Kidney glomerular epithelial cell (primary cell): Measurements from ENCODE around the gene CHCHD4.
"Not testable (repeated sequence)": the region's sequence is repeated elsewhere in the genome, so short reads cannot be mapped to it uniquely, and the experiment has no call there.

Experiments
- DNase-seq: peaks from one replicate; lab custom pipeline; 2025; lab: John Stamatoyannopoulos, UW

Gene CHCHD4

GRCh38 chr3:14119651-14120050 lies 5.0 kb downstream of the CHCHD4 start:
- DNase-seq = no peak

- no peak for DNase-seq
These were observed 6.0 kb downstream of the CHCHD4 start for GRCh38 chr3:14118400-14119381.

GRCh38 chr3:14117468-14118399 lies 6.9 kb downstream of the CHCHD4 start:
- DNase-seq = no peak

- no peak for DNase-seq
These were observed 10.6 kb downstream of the CHCHD4 start for GRCh38 chr3:14113965-14114635.

- no peak for DNase-seq
These were observed 14.0 kb downstream of the CHCHD4 start for GRCh38 chr3:14110699-14111098.

GRCh38 chr3:14109821-14110220 lies 14.8 kb downstream of the CHCHD4 start:
- DNase-seq = not testable (repeated sequence)

GRCh38 chr3:14097616-14098391 lies 26.9 kb downstream of the CHCHD4 start:
- no peak for DNase-seq

- DNase-seq = no peak
These were observed 27.9 kb downstream of the CHCHD4 start for GRCh38 chr3:14096742-14097141.

GRCh38 chr3:14093831-14094230 lies 30.8 kb downstream of the CHCHD4 start:
- no peak for DNase-seq

- no peak for DNase-seq
These were observed 32.2 kb downstream of the CHCHD4 start for GRCh38 chr3:14092464-14092863.

GRCh38 chr3:14091959-14092358 lies 32.7 kb downstream of the CHCHD4 start:
- DNase-seq = not testable (repeated sequence)

GRCh38 chr3:14087461-14087860 lies 37.2 kb downstream of the CHCHD4 start:
- not testable (repeated sequence) for DNase-seq

- DNase-seq = no peak
These were observed 42.5 kb downstream of the CHCHD4 start for GRCh38 chr3:14082108-14082657.

- DNase-seq = no peak
These were observed 47.4 kb downstream of the CHCHD4 start for GRCh38 chr3:14077310-14077709.

GRCh38 chr3:14075233-14075632 lies 49.4 kb downstream of the CHCHD4 start:
- DNase-seq = not testable (repeated sequence)

- no peak for DNase-seq
These were observed 59.8 kb downstream of the CHCHD4 start for GRCh38 chr3:14064910-14065309.

GRCh38 chr3:14063152-14063551 lies 61.5 kb downstream of the CHCHD4 start:
- no peak for DNase-seq
